ENCODE measurements around the gene BAG5. TPM values are rescaled to one million over a fixed set of nuclear protein-coding genes. Genes with fewer than 3 reads are reported as not detected.

The BAG5 gene
- total RNA-seq, 1 experiment from 2014 or later = 23.8 TPM

GRCh38 chr14:103547941-103548462 lies 14.5 kb downstream of the BAG5 start:
- DNase-seq (ENCODE audit: low read depth) = no peak

DNA sequence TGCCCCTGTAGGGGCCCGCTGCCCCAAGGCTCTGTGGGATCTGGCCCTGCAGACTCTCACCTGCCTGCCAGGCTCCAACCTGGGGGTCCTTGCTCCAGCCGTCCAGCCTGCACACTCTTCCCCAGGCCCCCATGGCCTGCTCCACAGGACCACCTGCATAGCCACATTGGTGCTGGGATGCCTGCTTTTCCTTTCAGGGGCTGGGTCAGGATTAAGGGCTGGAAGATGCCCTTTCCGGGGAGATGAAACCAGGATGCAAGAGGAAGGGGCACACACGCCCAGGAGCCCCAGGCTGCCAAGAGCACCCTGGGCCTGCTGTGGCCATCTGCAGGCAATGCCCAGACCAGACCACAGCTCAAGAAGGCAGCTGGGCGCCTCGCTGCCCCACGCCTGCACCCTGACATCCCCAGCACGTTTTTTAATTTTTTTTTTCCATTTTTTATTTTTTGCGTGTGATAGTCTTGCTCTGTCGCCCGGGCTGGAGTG lies 15.0 kb downstream of the BAG5 start:
- DNase-seq (ENCODE audit: low read depth) = no peak

- peak; percentile 46 for DNase-seq (ENCODE audit: low read depth)
Measured at GRCh38 chr14:103546652-103547454, 15.6 kb downstream of the BAG5 start.

DNA sequence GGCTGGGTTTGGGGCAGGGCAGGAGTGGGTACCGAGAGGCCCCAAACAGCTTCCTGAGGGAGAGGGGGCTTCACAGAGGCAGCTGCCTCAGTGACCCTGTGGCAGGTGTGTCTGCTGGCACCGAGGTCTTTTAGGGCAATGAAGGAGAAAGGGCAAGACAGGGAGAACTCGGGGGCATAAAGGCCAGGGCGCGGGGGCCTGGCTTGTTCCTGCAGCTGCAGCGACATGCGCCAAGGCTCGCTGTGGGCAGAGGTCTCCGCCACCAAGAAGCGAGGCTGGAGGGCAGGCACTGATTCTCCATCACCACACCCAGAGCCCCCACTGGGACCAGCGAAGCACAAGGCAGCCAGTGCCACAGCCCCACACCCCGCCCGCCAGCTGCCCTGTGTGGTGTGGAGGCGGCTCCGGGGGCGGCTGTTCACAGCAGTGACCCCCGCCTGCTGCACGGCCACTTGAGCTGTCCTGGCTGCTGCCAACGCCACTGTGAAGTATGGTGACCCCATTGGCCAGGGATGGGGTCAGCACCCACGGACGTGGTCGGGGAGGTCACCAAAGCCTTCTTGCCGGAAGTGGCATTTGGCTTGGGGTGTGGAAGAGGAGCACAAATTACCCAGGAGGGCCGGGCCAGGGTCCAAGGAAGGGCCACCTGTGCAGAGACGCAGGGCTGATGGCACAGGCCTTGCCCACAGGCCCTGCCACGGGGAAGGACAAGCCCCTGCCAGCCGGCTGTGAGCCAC lies 16.4 kb downstream of the BAG5 start:
- DNase-seq (ENCODE audit: low read depth) = no peak

GRCh38 chr14:103545219-103545914 lies 17.1 kb downstream of the BAG5 start:
- DNase-seq (ENCODE audit: low read depth) = no peak

DNA sequence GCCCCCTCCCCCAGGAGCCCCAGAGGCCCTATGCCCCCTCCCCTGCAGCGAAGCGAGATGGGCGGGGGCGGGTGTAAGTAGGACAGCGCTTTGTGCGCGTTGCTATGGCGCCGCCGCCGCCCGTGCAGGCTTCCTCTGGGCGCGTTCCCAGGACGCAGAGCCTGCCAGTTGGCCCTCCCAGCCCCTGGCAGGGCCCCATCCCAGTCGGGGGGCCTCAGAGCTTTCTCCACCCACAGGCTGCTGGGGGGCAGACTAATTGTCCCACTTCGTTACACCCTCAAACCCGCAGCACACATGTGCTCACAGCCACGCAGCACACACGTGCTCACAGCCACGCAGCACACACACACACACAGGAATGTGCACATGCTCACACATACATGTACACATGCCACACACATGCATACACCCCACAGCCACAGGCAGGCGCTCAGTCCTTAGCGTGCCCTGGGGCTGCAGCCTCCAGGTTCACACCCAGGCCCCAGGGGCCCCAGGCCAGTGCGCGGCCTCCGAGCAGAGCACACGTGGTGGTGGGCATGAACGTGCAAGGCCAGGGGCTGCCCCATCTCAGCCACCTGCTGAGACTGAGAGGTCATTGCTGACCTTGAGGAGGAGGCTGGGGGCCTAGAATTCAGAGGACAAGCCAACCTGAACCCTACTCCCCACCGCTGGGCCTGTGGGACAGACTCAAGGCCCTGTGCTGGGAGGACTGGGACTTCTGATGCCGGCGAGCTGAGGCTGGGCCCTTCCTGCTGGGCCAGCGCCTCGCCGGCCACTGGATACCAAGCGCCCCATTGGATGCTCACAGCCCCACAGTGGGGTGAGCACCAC lies 17.9 kb downstream of the BAG5 start:
- no peak for DNase-seq (ENCODE audit: low read depth)

GRCh38 chr14:103543721-103544387 lies 18.6 kb downstream of the BAG5 start:
- DNase-seq (ENCODE audit: low read depth) = no peak

- no peak for DNase-seq (ENCODE audit: low read depth)
Measured at GRCh38 chr14:103543140-103543539, 19.3 kb downstream of the BAG5 start.

DNA sequence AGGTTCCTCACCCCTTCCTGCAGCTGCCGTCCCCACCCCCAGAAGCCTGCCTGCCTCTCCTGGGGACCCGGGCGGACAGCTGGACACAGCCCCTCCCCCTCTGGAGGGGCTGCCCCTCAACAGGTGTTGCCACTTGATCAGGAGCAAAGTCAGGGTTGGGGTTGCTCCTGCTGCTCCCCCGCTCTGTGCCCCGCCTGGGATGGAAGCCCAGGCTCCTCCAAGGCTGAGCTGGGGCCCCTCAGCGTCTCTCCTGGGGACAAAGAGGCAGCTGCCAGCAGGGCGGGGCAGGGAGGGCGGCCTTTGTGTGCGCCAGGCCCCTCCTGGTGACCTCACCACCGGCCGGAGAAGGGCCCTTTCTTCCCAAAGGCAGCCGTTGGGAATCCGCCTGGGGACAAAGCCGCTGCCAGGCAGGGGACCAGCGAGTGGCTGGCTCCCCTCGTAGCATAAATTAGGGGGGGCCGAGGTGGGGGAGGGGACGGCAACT lies 19.8 kb downstream of the BAG5 start:
- no peak for DNase-seq (ENCODE audit: low read depth)

DNA sequence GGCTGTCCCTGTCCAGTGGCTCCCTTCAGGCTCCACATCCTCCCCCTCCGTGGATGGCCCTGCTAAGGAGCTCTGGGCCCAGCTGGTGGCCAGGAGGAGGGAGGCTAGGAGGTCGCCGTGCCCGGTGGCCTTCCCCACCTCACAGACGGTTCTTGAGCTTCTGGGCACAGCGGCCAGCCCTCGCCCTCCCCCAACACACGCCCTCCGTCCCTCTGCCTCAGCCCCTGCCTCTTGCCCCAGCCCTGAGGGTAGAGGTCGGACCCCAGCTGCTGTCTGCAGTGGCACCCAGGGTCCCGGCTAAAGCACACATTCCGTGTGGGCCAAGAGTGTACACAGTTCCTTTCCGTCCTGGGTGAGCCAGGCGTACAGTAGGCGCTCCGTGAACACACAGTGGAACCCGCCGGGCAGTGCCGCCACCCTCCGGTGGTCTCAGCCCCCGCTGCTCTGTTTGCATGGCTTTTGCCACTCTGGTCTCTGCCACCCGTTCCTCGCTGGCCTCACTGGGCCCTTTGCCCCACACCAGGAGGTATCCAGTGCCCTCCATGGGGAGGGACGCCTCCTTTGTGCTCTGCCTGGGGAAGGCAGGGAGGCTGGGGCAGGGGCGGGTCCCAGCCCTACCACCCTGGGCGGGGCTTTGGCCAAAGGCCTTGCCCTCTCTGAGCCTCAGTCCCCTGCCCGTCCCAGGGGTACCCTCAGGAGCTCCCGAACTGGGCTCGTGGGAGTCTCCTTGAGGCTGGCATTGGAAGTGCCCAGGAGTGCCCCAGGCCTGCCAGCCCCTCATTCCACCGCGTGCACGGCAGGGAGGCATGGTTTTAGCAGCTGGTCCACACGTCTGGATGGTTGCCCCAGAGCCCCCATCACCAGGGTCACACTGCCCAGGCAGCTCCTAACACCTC lies 20.5 kb downstream of the BAG5 start:
- no peak for DNase-seq (ENCODE audit: low read depth)

GRCh38 chr14:103540821-103541708 lies 21.4 kb downstream of the BAG5 start:
- no peak for DNase-seq (ENCODE audit: low read depth)

DNA sequence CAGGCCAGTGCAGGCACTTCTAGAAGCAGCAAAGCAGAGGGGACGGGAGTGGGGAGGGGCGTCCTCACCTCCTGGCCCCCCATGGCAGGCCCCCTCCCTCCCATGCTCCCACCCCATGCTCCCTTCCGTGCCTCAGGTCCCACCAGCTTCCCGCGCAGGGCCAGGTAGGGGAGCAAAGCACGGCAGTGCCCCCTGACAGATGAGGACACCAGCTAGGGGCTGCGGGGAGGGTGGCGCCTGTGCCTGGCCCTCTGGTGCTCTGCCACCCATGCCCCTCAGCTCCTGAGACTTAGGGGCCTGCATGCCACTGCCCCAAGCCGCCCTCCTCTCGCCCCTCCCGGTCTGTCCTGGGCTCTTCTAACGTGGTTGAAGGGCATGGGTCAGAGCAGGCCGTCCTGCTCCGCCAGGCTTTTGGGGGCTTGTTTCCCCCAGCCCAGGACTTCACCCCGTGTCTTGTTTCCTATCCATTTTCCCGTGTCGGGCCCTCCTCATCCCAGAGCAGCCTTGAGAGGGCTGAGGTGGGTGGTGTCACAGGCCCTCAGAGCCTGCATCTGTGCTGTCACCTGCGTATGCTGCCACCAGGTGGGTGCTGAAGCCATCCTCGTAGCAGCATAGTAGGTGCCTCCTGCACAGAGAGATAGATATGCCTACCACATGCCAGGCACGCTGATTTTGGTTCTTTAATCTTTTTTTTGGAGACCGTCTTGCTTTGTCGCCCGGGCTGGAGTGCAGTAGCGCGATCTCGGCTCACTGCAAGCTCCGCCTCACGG lies 23.2 kb downstream of the BAG5 start:
- no peak for DNase-seq (ENCODE audit: low read depth)

DNA sequence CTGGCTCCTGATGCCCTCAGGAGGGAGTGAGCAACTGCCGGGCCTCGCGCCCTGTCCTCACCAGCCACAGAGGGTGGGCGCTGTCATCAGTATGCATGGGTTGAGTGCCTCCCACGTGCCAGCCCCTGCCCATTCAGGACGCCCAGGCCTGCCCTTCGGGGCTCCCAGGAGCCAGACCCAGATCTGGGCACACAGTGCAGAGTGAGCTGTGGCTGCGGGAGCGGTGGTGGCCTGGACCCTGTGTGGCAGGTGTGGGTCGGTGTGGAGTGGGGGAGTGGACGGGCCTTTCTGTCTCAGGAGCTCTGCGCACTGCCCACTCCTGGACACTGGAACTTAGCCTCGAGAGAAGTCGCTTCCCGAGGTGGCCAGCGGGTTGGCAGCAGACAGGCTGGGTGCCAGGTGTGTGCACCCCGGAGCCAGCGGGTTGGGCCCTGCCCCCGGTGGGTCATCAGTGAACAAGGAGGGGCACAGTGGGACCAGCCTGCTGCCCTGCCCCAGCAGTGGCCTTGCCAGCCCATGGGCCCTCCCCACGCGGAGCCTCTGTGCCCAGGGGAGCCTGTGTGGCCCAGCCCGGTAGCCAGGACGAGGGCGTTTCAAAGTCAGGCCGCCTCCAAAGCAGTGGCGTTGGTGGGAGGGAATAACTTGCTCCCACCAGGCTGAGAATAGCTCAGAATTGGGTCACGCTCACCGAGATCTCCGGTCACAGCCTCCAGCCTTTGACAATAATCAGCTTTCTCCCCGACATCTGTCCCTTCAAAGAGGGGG lies 24.0 kb downstream of the BAG5 start:
- DNase-seq (ENCODE audit: low read depth) = no peak

GRCh38 chr14:103537175-103537990 lies 25.1 kb downstream of the BAG5 start:
- DNase-seq (ENCODE audit: low read depth) = no peak

DNA sequence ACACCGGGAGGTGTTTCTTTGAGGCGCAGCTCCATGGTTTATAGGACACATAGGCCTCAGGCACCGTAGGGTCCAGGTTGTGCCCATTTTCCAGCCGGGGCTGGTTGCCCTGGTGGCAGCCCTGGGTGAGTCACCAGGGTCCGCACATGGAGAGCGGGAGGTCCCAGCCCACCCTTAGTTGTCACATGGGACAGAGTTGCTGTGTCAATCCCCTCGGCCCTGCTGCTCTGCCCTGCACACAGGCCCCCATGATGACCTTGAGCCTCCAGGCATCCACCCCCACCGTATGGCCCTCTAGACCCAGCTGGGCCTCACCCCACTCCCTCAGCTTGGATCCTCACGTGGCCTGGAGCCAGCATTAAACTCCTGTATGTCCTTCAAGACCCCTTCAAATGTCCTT lies 25.8 kb downstream of the BAG5 start:
- DNase-seq (ENCODE audit: low read depth) = no peak
